ENCODE measurements around the gene ZIK1. TPM values are rescaled to one million over a fixed set of nuclear protein-coding genes. Genes with fewer than 3 reads are reported as not detected.

Gene ZIK1
- total and polyA plus RNA-seq, 9 of the 15 experiments (the other 6 are each of a cell fraction or from before 2014, with no cell fraction given) = 0.03 to 0.42 (median 0.15) TPM; not detected in 1

GRCh38 chr19:57578487-57579205 is 5.3 kb upstream of the ZIK1 start, which contains the start of gene ZNF416 (continued):
- no peak for TF ChIP-seq CHD7 (IDR thresholded peaks at IDR 0.05; ENCODE audit: low read depth, low read length)
- no peak for TF ChIP-seq ESRRB (CRISPR knock-in tag; IDR thresholded peaks at IDR 0.05; ENCODE audit: borderline replicate concordance)
- TF ChIP-seq SRSF7 (optimal IDR thresholded peaks at IDR 0.05; ENCODE audit: low read depth, low read length) = no peak
- TF ChIP-seq ZC3H11A (IDR thresholded peaks at IDR 0.05; ENCODE audit: low read depth, low read length) = no peak
- no peak for TF ChIP-seq C11orf30 (IDR thresholded peaks at IDR 0.05; ENCODE audit: low read depth)
- no peak for TF ChIP-seq ZNF584 (CRISPR knock-in tag; IDR thresholded peaks at IDR 0.05; ENCODE audit: low read depth)
- TF ChIP-seq NR0B1 (IDR thresholded peaks at IDR 0.05; ENCODE audit: partially characterized antibody) = no peak
- no peak for TF ChIP-seq HNRNPUL1 (IDR thresholded peaks at IDR 0.05; ENCODE audit: low read length)
- no peak for TF ChIP-seq TEAD1 (CRISPR knock-in tag; IDR thresholded peaks at IDR 0.05)
- TF ChIP-seq ZNF740 (CRISPR knock-in tag; IDR thresholded peaks at IDR 0.05) = no peak
- no peak for TF ChIP-seq ZNF740 (tag; IDR thresholded peaks at IDR 0.05)
- no peak for TF ChIP-seq ZNF41 (CRISPR knock-in tag; conservative IDR thresholded peaks at IDR 0.05)
- no peak for TF ChIP-seq ZNF316 (IDR thresholded peaks at IDR 0.05)
- TF ChIP-seq ZNF143 (CRISPR knock-in tag; IDR thresholded peaks at IDR 0.05) = peak; percentile 86
- no peak for TF ChIP-seq ATF1 (CRISPR knock-in tag; IDR thresholded peaks at IDR 0.05)
- peak; percentile 80 for TF ChIP-seq ATF1 (tag; IDR thresholded peaks at IDR 0.05)

Data from K562 (cell line).